NB4 (cell line): ENCODE measurements around the gene PLEKHD1.

ENCODE experiments used
- CTCF ChIP-seq: IDR thresholded peaks from one replicate; pipeline ENCODE4 v1.5.1; 2012; ENCODE audit warnings: low read depth, low read length
- MAX ChIP-seq: IDR thresholded peaks from 2 replicates; pipeline ENCODE4 v1.6.1; 2011; ENCODE audit warnings: low read depth, low read length
- MYC ChIP-seq: IDR thresholded peaks from 2 replicates; pipeline ENCODE4 v1.6.1; 2011; ENCODE audit warnings: low read depth, low read length
- POLR2A ChIP-seq: IDR thresholded peaks from 2 replicates; pipeline ENCODE4 v1.6.1; 2011; ENCODE audit warnings: mild to moderate bottlenecking; ENCODE audit not compliant: insufficient read length; ENCODE audit errors: extremely low read depth

GRCh38 chr14:69553252-69553651, 68.7 kb downstream of the PLEKHD1 start:
- no peak for TF ChIP-seq CTCF
- TF ChIP-seq POLR2A: no peak
- TF ChIP-seq MYC: no peak
- no peak for TF ChIP-seq MAX
